PC-9 (cell line): ENCODE measurements around the gene SYCP2. TPM values are rescaled to one million over a fixed set of nuclear protein-coding genes. Genes with fewer than 3 reads are reported as not detected.

Experiments
- BruUV-seq: library from RNA; stranded (reverse); fragments of 400-500 nt; replicated peaks from 2 replicates; lab custom pipeline; 2021; lab: Mats Ljungman, UMichigan
- CTCF ChIA-PET: fragments of 300-600 bp; sonication (Branson Sonifier 250); formaldehyde crosslinking; loops from one replicate; lab custom pipeline; 2022; ENCODE audit warnings: antibody characterized with exemption; lab: Charles Lee
- POLR2A ChIA-PET: fragments of 300-600 bp; sonication (Branson Sonifier 250); formaldehyde crosslinking; loops from one replicate; lab custom pipeline; 2022; ENCODE audit warnings: antibody characterized with exemption; ENCODE audit not compliant: unreplicated experiment; lab: Charles Lee
- DNase-seq, 2 experiments: peaks; one replicate each; pipeline versions ENCODE4 v3.0.0 to v3.0.0-alpha.2; 2015 to 2022; ENCODE audit warnings: mixed read lengths in 1 of 2
- H2AFZ ChIP-seq: fragments of 200-600 bp; sonication (generic); 2 replicates; pipeline ENCODE4 v1.8.1; 2017; ENCODE audit warnings: antibody characterized with exemption
- H3F3A ChIP-seq: fragments of 200-600 bp; sonication (generic); 2 replicates; pipeline ENCODE4 v1.8.1; 2017; ENCODE audit warnings: antibody characterized with exemption, mild to moderate bottlenecking, low read depth; ENCODE audit not compliant: insufficient read depth
- H3K27ac ChIP-seq: fragments of 200-600 bp; sonication (generic); 2 replicates; pipeline ENCODE4 v1.6.1; 2016; ENCODE audit warnings: mixed run types
- H3K27me3 ChIP-seq: fragments of 200-600 bp; sonication (generic); 2 replicates; pipeline ENCODE4 v1.6.1; 2016; ENCODE audit warnings: low read depth, mixed run types; ENCODE audit not compliant: insufficient read depth
- H3K36me3 ChIP-seq: fragments of 200-600 bp; sonication (generic); 2 replicates; pipeline ENCODE4 v1.6.1; 2016; ENCODE audit warnings: low read depth, mixed run types
- H3K4me1 ChIP-seq: fragments of 200-600 bp; sonication (generic); replicated peaks from 2 replicates; pipeline ENCODE4 v1.6.1; 2016; ENCODE audit warnings: mixed run types; ENCODE audit not compliant: insufficient read depth
- H3K4me2 ChIP-seq: fragments of 200-600 bp; sonication (generic); 2 replicates; pipeline ENCODE4 v1.6.1; 2017; ENCODE audit warnings: mixed run types
- H3K4me3 ChIP-seq: fragments of 200-600 bp; sonication (generic); 2 replicates; pipeline ENCODE4 v1.6.1; 2016; ENCODE audit warnings: mixed run types
- H3K79me2 ChIP-seq: fragments of 200-600 bp; sonication (generic); 2 replicates; pipeline ENCODE4 v1.6.1; 2017; ENCODE audit warnings: low read depth, mixed run types
- H3K9me2 ChIP-seq: fragments of 200-600 bp; sonication (generic); 2 replicates; pipeline ENCODE4 v1.8.1; 2017; ENCODE audit warnings: mild to moderate bottlenecking; ENCODE audit not compliant: insufficient read depth
- H3K9me3 ChIP-seq: fragments of 200-600 bp; sonication (generic); 2 replicates; pipeline ENCODE4 v1.8.1; 2016; ENCODE audit warnings: low read depth; ENCODE audit not compliant: insufficient read depth
- H4K20me1 ChIP-seq: fragments of 200-600 bp; sonication (generic); 2 replicates; pipeline ENCODE4 v1.8.1; 2017; ENCODE audit not compliant: insufficient read depth
- CTCF ChIP-seq: fragments of 200-600 bp; sonication (generic); conservative IDR thresholded peaks from 2 replicates; pipeline ENCODE4 v1.6.1; 2017; ENCODE audit warnings: mixed run types, antibody characterized with exemption, mild to moderate bottlenecking, moderate library complexity
- EZH2 ChIP-seq: fragments of 200-600 bp; sonication (generic); IDR thresholded peaks from 2 replicates; pipeline ENCODE4 v1.8.0; 2017; ENCODE audit warnings: antibody characterized with exemption, low read depth
- intact Hi-C: fragments of 100-400 bp; cut with micrococcal nuclease; formaldehyde crosslinking; loops from one replicate; pipeline ENCODE4 v1.10.0; 2022; ENCODE audit not compliant: unreplicated experiment
- total RNA-seq: library from RNA; stranded (reverse); gene quantifications from 2 replicates; pipeline ENCODE4 v1.2.3, GENCODE V29; 2021

SYCP2 gene
- total RNA-seq, 1 experiment from 2014 or later = 1.8 TPM

GRCh38 chr20:59873409-59873808 is 60.0 kb downstream of the SYCP2 start:
- ChIA-PET POLR2A (no interaction called here), CTCF (no interaction called here)
- no peaks in the 10 kb centered on the region; the same call in 1 of the 2 replicates for H3F3A ChIP-seq

GRCh38 chr20:59871096-59871495 is 62.3 kb downstream of the SYCP2 start:
- H3K4me1 ChIP-seq = no peaks in the 10 kb centered on the region
- CTCF ChIA-PET = no interaction called here
- no peaks in the 10 kb centered on the region for H3F3A ChIP-seq
- intact Hi-C loops = no loop called here
- no peak overlapping the region for H3K4me3 ChIP-seq
- H4K20me1 ChIP-seq = no peaks in the 10 kb centered on the region; the same call in 1 of the 2 replicates
- no peak overlapping the region for H2AFZ ChIP-seq
- H3K27me3 ChIP-seq = no peaks in the 10 kb centered on the region
- POLR2A ChIA-PET = no interaction called here
- no TSS peak for BruUV-seq
- H3K9me2 ChIP-seq = no peaks in the 10 kb centered on the region
- H3K4me2 ChIP-seq = no peak overlapping the region
- no peak overlapping the region for H3K27ac ChIP-seq
- no peak for DNase-seq
- H3K79me2 ChIP-seq = no peaks in the 10 kb centered on the region
- H3K36me3 ChIP-seq = no peaks in the 10 kb centered on the region
- H3K9me3 ChIP-seq = no peaks in the 10 kb centered on the region
- no peak for TF ChIP-seq CTCF
- no peak for TF ChIP-seq EZH2

More at GRCh38 chr20:59873409-59873808, 60.0 kb downstream of the SYCP2 start:
- Histone ChIP-seq H3K27ac (no peak overlapping the region), H3K36me3 (no peaks in the 10 kb centered on the region), H3K79me2 (no peaks in the 10 kb centered on the region), H4K20me1 (no peaks in the 10 kb centered on the region; the same call in 1 of the 2 replicates), H3K27me3 (no peaks in the 10 kb centered on the region), H3K4me2 (no peak overlapping the region), H3K9me2 (no peaks in the 10 kb centered on the region), H3K4me3 (no peak overlapping the region), H3K4me1 (no peaks in the 10 kb centered on the region), H3K9me3 (no peaks in the 10 kb centered on the region; the same call in 1 of the 2 replicates), H2AFZ (no peak overlapping the region)
- DNase-seq = no peak
- no TSS peak for BruUV-seq
- TF ChIP-seq EZH2 = no peak
- no peak for TF ChIP-seq CTCF
- intact Hi-C loops = no loop called here

- CTCF ChIA-PET = no interaction called here
These were observed 67.1 kb downstream of the SYCP2 start for GRCh38 chr20:59866338-59866737.

More at GRCh38 chr20:59866338-59866737, 67.1 kb downstream of the SYCP2 start:
- DNase-seq = no peak
- BruUV-seq = no TSS peak
- Histone ChIP-seq H3F3A (no peaks in the 10 kb centered on the region), H4K20me1 (no peaks in the 10 kb centered on the region; the same call in 1 of the 2 replicates), H3K4me1 (no peaks in the 10 kb centered on the region), H3K27me3 (no peaks in the 10 kb centered on the region), H3K27ac (no peak overlapping the region), H2AFZ (no peak overlapping the region), H3K79me2 (no peaks in the 10 kb centered on the region), H3K9me3 (no peaks in the 10 kb centered on the region; the same call in 1 of the 2 replicates), H3K36me3 (peaks cover 10% of the 10 kb centered on the region; the same call in 1 of the 2 replicates), H3K4me3 (no peak overlapping the region), H3K4me2 (no peak overlapping the region), H3K9me2 (no peaks in the 10 kb centered on the region)
- POLR2A ChIA-PET = interaction anchor here (0.6 kb wide), 1 partner anchor 772 kb away, joined by 9 read pairs; no protein-coding TSS in a partner anchor
- TF ChIP-seq CTCF = no peak
- no peak for TF ChIP-seq EZH2
- intact Hi-C loops = no loop called here
